Stimulated activated CD8-positive, alpha-beta memory T cell treated with anti-CD3 and anti-CD28 coated beads, Interleukin-15, amount 100 ng/mL, for 4 hours (primary cell): ENCODE results near the gene BCL2.

Experiments
- DNase-seq, 2 donors: peaks; one replicate each; pipeline ENCODE4 v3.0.0-alpha.2; 2020; ENCODE audit warnings: low read depth in 2 of 2

Gene BCL2

DNA sequence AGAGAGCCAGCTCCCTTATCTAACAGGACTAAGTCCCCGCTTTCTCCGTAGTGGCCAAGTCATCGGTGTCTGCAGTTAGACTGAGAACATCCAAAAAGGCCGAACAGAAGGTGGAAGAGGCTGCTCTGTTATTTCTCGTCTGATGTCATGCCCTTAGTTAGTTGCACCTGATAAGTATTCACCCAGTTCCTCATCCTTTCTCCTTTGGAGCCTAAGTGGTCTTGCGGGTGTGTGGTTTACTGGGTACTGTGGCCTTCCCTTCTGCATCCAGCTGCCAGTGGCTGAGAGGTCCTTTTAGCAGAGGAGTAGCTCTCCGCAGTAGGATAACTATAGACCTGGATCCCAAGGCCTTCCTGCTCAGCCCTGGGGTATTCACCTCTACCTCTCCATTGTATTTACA, 211.6 kb downstream of the BCL2 start:
- DNase-seq: no peak

DNA sequence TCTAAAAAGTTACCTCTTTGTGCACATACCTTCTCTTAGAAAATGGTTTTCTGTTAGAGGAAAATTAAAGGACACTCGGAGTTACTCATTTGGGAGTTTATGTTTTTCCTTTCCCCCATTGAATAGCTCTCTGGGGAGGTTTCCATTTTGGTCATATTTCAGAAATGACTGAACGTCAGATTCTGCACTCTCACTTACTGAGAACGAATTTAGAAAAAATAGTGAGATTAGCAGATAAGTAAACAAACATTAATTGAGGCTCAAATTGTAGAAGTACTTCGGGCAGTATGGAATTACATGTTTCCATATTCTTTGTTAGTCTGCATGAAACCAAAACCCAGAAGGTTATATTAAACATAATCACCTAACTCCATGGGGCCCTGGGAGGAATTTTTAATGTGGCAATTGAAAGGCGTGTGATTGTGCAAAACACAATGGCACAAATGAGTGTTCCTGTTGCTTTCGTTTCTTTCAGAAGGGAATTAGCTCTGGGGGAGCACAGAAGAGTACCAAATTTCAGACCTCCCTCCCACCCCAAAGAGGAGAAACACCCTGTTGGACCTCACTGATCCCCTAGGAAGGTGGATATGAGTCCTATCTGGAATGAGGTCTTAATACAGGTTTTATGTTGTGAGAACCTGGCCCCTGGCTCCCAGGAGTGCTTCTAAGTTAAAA, 212.3 kb downstream of the BCL2 start:
- no peak for DNase-seq

DNA sequence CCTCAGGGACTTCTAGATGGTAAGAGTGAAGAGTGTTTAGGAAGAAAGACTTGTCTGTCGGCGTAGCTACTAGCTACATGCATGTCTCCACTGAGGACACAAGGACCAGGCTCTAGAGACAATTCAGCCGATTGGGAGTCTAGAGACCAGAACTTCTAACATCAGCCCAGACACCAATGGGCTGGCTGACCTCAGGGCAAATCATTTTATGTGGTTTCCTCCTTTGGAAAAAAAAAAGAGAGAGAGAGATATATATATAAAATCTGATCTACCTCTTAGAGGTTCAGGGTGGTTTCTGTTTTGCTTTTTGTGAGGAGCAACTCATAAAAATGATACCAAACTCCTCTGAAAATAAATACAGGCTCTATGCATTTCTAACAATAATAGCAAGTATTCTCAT, 212.8 kb downstream of the BCL2 start:
- DNase-seq: no peak

DNA sequence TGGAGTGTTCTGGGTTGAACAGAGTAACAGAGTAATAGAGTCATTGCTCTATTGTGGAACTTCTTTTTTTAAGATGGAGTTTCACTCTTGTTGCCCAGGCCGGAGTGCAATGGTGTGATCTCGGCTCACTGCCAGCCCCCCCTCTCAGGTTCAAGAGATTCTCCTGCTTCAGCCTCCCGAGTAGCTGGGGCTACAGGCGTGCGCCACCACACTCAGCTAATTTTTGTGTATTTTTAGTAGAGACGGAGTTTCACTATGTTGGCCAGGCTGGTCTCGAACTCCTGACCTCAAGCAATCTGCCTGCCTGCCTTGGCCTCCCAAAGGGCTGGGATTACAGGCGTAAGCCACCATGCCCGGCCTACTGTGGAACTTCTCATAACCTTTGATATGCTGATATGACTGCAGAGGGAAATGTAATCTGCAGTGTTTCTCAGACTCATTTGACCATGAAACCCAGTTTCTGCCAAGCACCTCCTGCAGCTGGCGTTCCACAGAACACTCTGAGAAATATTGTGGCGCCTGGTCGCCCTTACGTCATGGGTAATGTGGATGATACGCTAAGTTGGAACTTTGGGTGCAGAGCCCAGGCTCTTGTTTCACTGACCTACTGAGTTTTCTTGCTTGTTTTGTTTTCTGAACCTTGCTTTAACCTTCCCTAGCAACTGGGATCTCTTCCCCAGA, 213.8 kb downstream of the BCL2 start:
- no peak for DNase-seq

DNA sequence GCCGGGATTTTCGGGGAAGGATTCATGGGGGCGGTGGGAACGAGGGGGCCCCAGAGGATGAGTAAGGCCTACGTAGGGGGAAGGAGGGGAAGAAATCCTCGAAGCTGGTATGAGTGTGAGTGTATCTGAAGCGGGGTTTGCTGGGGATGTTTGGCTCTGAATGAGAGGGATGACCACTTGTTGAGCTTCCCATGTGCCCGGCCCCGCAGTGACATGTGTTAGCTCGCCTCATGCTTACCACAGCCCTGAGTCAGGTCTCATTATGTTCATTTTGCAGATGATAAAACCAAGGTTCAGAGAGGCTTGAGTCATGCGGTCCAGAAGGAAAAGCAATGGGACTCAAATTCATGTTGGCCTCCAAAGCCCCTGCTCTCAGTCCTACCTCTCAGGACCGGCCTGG, 214.7 kb downstream of the BCL2 start:
- DNase-seq: no peak

DNA sequence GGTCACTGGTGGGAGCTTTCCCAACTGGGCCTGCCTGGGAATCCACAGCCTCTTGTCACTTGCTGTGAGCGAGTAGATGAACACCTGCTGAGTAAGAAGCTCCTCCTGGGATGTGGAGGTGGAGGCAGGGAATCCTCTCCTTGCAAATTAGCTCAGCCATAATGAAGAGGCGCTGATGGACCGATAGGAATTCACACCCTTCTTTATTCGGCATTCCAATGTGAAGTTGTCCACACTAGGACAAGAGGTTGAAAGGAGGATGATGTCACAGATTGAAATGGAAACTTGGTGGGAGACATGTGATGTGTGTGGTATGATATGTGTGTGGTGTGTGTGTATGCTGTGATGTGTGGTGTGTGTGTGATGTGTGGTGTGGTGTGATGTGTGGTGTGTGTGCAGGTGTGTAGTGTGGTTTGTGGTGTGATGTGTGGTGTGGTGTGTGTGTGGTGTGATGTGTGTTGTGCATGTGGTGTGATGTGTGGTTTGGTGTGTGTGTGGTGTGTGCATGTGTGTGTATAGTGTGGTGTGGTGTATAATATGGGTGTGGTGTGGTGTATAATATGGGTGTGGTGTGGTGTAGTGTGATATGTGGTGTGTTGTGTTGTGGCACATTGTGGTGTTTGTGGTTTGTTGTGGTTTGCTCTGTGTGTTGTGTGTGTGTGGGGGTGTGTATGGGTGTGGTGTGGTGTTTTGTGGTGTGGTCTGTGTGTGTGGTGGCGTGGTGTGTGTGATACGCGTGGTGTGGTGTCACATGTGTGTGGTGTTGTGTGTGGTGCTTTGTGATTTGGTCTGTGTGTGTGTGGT, 216.4 kb downstream of the BCL2 start:
- no peak for DNase-seq

DNA sequence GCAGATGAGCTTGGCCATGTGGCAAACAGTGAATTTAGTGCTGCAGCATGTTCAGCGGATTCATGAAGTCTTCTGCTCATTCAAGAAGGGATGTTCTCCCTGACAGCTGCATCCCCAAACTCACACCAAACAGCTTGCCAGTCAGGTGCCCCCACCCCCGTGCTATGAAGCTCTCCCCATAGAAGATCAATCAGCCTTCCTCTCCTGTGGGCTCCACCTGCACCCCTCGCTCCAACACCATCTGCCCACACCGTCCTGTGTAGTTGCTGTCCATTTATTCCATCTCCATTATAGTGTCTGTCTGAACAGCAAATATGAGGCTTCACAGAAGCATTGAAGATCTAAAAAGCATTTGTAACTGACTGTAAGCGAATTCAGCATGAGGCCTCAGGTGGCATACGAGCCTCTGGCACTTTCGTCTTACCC, 218.9 kb downstream of the BCL2 start:
- no peak for DNase-seq

DNA sequence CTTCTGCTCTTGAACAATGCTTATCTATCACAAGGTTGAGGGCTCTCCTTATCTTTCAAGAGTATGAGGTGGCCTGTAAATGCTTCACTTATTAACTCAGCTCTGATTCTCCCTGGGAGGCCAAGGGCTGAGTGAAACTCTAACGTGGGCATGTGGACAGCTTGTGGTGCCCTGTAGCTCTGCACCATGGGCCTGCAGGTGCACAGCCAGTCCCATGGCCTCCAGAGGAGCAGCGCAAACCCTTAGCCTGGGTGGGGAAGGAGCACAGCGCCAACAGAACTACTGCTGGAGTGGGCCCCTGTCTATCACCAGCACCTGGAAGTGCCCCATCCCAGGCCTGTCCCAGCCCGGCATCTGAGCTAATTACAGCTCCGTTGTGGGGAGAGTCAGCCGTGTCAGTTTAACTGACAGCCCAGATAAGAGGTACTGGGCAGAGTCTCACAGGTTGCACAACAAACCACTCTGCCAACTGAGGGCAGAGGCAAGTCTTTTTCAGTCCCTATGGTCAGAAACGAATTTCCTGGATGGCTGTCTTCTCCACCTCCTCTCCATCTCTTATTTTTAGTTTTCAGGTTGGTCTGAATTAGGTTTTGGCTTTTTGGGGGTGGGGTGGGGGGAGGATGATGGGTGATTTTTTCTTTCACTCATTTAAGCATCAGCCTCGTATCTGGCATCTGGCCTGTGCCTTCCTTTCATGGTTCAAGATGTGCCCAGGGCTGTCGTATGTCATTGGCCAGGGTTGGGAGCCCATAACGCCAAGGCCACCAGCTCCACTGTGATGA, 219.5 kb downstream of the BCL2 start:
- DNase-seq: no peak

DNA sequence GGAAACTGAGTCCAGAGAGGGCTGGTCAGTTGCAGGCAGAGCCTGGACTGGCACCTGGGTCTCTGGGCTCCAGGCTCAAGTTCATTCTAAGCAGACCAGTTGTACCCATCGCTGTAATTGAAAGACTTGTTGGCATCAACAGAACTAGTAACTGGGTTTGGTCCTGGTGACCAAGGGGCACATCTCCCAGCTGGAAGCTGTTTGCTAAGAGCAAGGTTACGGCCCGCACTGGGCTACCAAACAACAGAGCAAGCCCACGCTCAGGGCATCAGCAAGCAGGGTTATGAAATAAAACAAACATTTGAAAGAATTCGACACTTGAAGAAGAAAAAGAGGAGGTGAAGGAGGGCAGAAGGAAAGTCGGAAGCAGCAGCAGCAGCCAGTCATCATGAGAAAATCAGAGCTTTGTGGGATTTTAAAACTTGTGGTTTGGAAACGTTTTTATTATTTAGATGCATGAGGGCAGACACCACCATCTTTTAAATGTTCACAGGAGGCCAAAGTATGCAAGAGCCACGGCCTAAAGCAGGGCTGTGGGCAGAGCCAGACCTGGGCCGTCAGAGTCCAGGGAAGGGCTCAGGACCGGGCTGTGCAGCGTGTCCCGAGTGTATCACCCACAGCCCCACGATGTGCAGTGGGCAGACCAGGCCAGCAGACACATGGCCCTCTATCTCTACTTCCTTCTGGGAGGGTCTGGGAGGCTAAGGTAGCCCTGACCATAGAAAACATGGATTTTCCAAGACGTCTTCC, 220.3 kb downstream of the BCL2 start:
- DNase-seq: no peak

DNA sequence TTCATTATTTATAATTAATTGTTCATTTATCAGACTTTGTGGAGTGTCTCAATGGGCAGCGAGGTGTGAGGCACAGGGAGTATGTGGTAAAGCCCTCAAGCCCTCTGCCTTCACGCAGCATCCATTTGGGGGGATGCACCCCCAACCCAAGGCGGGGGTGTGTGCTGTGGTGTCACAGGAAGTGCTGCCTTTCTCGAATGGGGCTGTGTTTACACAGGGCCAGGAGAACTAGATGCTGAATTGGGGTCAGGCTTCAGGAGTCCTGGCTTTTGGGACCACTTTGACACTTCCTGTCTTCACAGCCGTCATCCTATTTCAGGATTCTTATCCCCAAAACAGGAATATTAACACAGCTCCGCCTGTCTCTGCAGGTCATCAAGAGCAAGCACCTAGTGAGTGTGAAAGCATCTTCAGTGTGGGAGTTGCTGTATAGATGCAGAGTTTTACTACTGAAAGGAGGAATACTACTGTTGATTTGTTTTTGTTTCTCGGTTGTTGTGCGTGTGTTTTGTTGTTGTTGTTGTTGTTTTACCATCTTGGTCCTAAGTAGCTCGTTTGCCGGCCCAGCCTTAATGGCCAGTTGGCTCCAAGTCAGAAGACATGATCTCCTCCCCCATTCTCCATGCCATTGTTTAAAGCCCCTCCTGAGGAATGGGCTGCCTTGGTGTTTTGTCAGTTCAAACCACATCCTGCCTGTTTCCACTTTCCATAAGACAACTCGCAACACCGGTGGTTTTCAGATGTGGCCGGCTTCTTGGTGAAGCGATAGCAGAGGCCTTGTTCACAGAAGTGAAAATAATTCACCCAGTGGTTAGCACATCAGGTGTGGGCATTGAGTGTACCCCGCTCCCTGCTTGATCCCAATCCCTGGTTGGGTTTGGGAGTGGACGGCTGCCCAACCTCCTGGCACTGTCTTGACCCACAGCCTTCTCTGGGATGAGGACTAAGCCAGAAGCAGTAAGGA, 221.3 kb downstream of the BCL2 start:
- DNase-seq: no peak

DNA sequence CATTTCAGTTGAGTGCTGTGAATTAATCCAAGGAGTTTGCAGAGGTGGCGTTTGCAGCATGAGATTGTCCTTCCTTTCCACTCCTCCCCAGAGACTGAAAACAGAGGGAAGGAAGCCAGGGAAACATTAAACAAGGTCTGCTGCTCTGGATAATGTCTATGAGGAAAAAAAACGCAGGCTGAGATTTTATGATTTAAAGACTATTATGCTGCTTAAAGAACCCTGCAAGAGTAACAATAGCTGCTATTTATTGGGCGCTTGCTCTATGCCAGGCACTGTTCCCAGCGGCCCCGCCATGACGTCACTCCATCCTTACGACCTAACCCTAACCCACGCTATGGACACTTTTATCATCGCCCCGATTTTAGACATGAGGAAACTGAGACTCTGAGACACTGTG, 222.4 kb downstream of the BCL2 start:
- DNase-seq: no peak

DNA sequence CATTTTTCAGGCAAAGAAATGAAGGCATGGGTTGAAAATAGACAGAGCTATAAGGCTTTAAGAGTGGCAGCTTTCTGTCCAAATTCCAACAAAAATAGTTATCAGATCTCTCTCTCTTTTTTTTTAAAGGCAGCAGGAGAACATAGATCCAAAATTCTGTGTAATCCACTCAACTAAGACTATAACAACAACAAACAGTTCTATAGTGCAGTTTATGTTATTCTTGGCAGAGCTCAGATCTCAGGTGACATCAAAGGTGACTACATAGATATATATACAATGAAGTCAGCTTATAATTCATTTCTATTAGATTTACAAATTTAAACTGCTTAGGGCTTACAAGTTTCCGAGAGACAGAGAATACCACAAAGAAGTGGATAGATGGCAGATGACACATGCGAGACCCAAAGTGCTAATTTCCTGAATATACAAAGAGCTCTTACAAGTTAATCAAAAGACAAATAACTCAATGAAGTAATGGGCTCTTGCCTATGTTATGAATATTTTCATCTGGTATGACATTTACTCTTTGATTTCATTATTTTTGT, 223.2 kb downstream of the BCL2 start:
- DNase-seq: no peak

DNA sequence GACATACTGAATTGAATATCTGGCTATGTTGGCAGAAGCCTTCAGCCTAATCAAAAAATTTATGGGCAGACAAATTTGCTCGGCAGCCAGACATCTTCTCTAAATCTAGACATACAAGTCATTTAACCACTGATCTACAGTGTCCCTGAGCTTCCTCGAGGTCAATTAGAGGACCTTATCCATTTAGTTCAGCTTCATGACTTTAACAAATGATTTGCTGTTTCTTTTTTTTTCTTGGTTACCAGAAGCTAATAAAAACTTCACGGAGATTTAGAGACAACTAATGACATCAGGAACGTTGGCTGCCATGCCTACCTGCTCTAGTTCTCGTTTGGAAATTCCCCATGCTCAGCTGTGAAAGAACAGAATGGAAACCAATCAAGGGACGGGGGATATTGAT, 223.8 kb downstream of the BCL2 start:
- no peak for DNase-seq

DNA sequence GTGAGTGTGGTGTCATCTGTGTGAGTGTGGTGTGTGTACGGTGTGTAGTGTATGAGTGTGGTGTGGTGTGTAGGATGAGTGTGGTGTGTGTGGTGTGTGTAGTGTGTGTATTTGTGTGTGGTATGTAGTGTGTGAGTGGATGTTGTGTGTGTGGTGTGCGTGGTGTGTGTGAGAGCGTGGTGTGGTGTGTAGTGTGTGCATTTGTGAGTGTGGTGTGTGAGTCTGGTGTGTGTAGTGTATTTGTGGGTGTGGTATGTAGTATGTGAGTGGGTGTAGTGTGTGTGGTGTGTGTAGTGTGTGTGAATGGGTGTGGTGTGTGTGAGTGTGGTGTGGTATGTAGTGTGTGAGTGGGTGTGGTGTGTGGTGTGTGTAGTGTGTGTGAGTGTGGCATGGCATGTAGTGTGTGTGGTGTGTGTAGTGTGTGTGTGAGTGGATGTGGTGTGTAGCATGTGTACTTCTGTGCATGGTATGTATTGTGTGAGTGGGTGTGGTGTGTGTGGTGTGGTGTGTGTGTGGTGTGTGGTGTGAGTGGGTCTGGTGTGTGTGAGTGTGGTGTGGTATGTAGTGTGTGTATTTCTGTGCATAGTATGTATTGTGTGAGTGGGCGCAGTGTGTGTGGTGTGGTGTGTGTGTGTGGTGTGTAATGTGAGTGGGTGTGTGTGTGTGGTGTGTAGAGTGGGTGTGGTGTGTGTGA, 227.8 kb downstream of the BCL2 start:
- no peak for DNase-seq

DNA sequence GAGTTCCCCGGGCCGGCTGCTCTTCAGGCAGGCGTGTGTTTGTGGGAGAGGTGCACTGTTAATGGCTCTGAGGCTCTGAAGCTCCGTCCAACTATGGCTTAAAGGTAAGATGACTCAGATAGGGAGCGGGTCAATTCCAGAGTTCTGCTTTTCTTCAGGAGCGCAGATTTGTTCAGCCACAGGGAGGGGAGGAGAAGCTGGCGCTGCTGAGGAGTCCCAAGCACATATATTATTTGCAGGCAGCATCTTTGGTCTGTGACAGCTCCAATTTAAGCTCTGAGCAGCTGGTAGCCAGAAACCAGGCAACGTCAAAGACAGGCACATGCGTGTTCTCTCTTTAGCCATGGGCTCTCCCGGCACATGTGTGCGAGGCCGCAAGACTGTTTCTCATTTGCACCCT, 229.2 kb downstream of the BCL2 start:
- no peak for DNase-seq

DNA sequence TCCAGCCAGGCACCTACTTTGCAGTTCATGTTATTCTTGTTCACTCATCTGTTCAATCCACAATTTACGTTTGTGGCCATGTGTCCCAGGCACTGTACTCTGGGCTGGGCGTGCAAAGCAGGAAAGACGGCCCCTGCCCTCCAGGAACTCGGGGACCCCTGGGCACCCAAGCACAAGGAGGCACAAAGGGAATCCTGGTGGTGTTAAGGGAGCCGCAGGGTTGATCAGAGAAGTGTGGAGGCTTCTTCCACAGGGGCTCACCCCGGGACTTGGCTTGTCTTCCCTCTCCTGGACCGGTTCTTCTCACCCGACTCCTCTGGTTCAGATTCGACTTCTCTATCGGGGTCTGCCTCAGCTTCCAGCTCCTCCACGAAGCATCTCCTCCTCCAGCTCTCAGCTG, 230.5 kb downstream of the BCL2 start:
- no peak for DNase-seq

DNA sequence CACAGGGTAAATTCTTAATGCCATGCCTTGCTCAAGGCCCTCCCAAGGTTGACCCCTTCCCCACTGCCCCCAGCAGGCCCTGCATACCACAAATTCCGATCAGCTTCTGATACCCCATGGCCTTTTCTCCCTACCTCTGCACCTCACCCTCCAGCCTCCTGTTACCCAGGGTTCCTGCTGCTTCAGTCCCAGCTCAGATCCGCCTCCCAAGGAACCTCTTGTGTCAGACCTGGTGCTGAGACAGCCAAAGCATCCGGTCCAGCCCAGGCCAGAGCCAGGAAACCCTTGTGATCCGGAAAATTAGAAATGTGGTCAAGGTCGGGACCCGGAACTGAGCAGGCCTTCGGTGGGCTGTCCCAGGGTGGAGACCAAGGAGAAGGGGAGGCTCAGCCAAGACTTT, 231.3 kb downstream of the BCL2 start:
- DNase-seq: no peak

DNA sequence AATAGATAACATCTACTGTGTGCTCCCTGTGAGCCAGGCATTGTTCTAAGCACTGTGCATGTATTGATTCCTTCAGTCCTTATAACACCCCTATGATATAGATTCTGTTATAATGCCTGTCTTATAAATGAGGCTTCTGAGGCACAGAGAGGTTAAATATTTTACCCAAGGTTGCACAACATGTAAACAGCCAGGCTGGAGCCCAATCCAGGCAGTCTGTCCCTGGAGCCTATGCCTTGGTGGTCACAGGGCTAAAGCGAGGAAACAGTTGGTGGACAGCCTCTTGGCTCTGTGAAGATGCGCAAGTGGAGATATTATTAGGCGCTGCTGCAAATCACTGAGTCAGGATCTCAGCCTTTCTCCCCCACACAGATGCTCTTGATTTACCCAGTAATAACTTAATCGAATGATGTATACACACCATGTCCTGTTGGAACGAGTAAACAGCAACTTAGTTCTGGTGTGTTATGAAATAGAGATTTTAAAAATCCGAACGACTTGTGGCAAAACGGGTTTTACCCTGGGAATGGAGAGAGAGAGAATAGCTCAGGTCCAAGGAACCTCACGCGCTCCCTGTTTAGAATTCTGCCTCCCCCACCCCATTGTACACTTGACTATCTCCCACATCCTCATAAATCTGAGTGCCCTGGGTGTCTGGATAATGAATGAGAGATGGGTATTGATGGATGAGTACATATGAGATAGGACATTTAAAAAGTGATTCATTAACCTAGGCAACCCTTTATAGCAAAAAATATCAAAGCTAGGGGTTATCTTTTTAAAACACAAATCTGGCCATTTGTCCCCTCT, 231.9 kb downstream of the BCL2 start:
- no peak for DNase-seq

DNA sequence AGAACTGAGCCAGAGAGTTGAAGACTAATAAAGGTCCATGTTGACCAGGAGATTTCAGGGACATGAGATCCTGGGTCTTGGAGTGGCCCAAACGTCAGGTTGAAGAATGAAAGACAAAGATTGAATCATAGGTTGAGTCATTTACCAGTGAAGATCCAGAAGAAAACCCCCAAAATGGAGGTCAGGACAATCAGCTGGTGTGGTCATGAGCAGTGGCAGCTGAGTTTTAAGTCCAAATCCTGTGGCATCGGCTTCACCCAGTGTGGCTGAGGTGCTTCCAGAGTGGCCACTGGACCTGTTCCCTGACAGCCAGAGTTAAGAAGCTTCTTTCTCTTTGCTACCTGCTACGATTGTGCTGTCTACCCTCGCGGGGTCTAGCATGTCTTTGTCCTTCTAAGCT, 234.0 kb downstream of the BCL2 start:
- DNase-seq: no peak
